HG03460 (cell line): ENCODE results near the gene TLE7.
A peak's percentile ranks its signal among the peaks of the same experiment; 100 is the strongest.

Experiments
- ATAC-seq: cut with Tn5 transposase; IDR thresholded peaks from one replicate; pipeline ENCODE4 v1.9.1; 2021; ENCODE audit not compliant: unreplicated experiment

Gene TLE7

DNA sequence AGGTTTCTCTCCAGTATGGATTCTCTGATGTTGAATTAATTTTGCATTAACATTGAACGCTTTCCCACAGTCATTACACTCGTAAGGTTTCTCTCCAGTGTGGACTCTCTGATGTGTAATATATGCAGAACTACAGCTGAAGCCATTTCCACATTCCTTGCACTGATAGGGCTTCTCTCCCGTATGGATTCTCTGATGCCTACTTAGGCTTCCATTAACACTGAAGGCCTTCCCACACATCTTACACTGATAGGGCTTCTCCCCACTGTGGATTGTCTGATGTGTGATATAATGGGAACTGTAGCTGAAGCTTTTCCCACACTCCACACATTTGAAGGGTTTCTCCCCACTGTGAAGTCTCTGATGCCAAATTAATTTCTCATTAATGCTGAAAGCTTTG, 7.2 kb upstream of the TLE7 start:
- ATAC-seq: no peak

DNA sequence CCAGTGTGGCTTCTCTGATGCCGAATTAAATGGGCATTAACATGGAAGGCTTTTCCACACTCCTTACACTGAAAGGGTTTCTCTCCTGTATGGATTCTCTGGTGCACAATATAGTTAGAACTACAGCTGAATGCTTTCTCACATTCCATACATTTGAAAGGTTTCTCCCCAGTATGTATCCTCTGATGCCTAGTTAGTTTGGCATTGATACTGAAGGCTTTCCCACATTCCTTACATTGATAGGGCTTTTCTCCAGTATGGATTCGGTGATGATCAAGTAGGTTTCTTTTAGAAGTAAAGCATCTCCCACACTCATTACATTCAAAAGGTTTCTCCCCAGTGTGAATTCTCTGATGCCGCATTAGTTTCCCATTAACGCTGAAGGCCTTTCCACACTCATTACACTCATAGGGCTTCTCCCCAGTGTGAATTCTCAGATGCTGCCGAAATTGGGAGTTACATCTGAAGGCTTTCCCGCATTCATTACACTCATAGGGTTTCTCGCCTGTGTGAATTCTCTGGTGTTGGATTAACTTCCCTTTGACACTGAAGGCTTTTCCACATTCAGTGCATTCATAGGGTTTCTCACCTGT, 6.5 kb upstream of the TLE7 start:
- no peak for ATAC-seq

DNA sequence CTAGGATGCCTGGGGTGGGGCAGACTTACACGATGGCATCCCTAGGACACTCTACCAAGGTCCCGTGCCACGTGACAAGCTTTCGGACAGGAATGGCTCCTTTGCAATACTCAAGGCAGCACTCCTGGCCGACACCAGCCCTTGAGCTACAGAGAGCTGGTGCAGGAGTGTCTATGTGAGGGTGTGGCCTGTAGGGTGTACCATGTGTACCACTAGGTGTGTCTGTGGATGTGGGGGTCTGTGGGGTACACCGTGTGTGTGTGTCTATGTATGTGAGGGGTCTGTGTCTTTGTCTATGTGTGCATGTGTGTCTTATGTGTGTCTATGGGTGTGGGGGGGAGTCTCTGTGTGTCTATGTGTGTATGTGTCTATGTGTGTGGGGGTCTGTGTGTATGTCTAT, 1.9 kb upstream of the TLE7 start:
- ATAC-seq: no peak

DNA sequence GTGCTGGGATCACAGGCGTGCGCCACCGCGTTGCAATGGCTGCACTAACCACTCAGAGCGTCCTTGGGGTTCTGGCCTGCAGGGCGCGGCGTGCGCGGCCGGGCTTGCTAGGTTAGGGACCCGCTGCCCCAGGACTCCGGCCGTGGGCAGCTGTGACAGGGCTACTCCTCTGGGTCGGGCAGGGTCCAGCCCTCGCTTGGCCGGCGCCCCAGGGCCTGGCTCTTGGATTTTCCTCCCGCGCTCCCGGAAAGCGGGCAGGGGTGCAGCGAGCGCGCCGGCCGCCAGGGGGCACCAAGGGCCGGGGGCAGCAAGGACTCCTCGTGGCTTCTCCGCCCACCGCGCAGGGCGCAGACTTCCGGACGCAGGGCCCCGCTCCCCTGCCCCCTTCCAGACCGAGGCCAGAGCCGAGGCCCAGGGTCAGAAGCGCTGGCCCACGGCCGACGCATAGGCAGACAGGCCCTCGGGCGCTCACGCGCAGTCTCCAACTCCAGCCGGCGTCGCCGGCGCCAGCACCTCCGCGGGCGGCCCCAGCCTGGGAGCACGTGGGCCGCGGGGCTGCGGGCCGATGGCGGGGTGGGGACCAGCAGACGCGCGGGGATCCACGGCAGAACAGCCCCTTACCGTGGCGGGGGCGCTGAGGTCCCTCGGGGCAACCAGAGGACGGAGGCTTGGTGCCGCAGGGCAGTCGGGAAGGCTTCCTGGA, 355 bp downstream of the TLE7 start:
- no peak for ATAC-seq

DNA sequence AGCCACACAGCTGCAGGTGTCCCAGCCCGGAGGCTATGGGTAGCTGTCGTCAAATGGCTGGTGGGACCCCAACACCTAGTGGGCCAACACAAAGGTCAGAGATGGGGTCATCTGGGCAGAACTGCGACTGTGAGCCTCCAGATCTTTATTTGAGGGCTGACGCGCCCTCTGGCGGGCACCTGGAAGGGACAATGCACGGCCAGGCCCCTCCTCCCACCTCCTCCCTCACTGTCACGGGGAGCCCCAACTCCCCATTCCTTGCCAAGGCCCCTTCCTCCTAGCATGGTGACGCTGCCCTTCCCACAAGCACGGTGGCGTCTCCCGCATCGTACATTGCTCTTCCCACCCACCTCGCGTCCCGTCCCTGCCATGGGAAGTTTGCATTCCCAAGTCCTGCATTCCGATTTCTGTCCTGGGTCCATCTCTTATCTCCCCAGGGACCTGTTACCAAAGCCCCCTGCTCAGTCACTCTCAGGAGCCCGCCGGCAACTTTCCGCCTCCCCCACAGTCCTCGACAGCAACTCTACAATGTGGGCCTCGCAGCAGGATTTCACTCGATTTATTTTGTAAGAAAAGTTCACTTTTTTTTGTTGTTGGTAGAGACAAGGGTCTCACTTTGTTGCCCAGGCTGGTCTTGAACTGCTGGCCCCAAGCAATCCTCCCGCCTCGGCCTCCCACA, 1.0 kb downstream of the TLE7 start:
- ATAC-seq: no peak

DNA sequence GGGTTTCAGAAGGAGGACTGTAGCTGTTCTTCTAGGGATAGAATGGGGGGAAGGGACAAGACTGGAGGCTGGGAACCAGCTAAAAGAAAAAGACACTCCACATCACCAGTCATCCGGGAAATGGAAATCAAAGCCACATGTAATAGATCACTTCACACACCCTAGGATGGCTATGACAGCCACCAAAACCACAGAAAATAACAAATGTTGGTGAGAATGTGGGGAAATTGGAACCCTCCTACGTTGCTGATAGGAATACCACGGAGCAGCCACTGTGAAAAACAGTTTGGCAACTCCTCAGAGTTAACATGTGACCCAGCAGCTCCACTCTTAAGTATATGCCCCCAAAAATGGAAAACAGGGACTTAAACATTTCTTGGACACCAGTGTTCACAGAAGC, 2.3 kb downstream of the TLE7 start:
- no peak for ATAC-seq

DNA sequence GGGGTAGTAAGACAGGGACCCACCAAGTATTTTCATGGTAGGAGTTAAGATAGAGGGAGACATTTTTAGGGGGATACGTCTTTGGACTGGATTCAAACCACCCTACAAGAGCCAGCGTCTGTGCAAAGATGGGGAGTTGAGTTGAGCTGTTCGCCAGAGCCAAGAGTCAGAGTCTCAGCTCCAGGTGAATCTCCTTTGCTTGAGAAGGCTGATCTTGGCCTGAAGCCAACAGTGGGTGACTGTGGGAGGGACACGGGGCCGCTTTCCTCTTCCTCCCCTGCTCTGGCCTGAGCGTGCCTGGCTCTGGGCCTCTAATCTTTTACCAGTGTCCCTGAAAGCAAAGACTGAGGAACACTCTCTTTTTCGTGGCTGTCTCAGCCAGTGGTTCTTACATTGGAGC, 5.4 kb downstream of the TLE7 start:
- no peak for ATAC-seq

DNA sequence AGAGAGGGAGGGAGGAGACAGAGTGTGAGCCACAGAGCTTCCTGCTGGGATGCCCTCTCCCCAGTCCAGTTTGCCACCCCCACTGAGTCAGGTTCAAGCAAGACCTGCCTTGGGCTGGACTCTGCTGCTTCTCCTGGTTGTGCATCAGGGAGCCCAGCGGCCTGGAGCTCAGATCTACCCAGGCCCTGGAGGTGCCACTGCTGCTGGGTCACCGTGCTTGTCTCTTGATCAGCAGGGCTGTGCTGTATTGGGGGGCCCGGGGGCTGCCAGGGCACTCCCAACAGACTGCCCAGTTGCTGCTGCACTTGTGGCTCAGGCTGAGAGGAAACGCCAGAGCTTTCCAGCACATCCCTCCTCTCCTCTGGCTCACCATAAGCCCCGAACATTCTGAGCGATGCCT, 8.9 kb downstream of the TLE7 start:
- no peak for ATAC-seq

DNA sequence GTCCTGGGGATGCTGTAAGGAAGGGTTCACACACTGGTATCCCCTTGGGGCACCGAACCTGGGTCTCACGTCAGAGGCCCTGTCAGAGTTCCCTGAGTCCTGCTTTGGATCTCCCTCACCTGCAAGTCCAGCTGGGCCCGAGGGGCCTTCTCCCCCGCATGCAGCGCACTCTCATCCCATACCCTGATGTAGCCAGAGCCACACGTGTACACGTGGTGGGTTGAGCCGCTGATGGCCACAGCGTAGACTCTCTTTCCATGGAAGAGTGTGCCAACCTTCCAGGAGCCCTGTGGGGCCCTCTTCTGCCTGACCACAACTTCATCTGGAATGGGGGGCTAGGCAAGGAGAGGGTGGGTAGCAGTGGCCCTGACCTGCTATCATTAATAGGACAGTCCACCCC, 9.9 kb downstream of the TLE7 start:
- no peak for ATAC-seq

DNA sequence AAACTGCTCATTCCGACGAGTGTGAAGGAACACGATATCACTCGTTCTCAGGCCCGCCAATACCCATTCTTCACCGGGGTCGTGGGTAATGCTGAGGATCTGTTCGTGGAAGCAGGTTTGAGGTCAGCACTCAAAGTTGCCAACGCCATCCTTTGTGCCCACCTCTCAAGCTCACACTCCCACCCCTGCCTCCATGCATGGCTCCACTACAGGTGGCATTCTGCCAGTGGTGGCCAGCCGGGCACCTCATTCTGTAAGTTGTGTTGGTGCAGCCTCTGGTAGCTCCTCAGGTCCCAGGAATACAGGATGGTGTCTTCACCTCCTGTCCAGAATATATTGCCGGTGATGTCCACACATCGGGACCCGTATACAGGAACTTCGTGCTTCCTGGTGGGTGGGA, 10.7 kb downstream of the TLE7 start:
- ATAC-seq: no peak

DNA sequence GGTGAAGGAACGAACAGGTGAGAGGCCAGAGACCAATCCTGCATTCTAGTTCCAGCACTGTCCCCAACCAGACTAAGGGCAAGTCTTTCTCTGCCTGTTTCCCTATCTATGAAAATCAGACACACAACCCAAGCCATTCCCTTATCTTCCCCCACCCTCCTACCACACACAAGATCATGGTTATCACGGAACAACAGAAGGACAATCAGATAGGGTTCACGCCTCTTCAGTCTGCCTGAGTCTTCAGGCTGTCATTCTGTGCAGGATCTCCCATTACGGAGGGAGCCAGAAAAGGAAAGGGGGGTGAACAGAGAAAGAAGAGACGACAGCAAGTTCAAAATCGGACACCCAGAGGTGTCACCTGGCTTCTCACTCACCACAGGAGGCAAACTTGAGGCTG, 11.1 kb downstream of the TLE7 start:
- no peak for ATAC-seq

DNA sequence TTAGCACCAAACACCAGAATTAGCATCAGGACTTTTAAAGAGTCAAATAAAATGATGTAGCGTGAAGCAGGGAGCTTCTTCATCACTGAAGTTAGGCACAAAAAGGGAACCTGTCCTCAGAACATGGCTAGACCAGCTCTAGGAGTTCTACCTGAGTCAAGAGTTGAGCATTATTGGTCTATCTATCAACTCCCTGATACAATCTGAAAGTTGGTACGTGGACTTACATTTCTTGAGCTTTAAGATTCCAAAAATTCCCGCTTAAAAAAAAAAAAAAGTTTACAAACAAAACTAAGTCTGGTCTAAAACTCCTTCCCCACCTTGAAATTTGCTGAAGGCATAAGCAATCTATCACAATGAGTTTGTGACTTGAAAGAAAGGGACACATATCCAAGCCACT, 12.3 kb downstream of the TLE7 start:
- ATAC-seq: no peak

DNA sequence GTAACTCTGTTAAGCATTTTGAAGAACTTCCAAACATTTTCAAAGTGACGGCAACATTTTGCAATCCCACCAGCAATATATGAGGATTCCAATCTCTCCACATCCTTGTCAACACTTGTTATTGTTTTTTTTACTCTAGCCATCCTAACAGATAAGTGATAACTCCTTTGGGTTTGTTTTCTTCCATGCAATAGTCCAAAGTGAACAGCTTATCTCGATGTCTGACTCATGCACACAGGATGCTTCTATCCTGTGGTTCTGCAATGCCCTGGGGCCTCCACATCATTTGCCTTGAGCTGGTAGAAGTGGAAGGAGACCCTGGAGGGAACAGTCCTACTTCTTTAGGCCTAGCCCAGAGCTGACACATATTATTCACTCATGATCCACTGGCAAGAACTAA, 13.0 kb downstream of the TLE7 start:
- ATAC-seq: no peak

DNA sequence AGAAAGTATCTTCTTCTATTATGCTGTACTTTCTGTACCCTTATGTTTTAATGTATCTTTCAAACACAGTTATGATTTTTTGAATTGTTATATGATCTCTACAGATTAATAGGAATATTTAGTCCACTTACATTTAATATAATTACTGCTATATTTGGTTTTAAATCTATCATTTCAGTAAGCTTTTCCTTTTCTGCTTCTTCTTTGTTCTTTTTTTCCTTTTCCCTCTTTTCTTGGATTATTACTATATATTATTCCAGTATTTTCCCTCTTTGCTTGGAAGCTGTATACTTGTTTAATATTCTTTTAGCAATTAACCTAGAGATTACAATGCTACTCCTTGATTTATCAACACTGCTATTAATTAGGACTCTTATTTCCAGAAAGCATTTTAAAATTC, 13.5 kb downstream of the TLE7 start:
- no peak for ATAC-seq

DNA sequence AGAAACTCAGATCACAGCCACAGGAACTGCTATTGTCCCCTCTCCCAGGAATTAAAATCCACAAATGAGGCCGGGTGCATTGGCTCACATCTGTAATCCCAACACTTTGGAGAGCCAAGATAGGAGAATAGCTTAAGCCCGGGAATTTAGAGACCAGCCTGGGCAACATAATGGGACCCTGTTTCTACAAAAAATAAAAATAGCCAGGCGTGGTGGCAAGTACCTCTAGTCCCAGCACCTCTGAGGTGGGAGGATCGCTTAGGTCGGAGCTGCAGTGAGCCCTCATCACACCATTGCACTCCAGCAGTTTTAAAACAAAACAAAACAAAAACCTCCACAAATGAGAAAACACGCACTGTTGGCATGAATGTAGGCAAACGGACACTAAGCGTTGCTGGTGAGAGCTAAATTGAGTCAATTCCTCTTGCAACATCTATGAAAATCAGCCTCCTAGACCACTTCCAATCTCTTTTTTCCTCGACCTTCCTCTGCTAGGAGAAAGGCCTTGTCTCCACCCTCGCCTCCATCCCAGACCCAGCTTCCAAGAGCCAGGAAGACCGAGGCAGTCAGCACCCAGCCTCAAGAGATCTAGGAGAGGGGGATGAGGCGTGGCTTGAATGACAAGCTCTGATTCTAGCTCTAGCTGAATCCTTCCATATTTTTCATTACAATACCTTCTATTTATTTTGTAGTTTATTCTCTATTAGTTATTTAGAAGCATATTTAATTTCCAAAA, 14.8 kb downstream of the TLE7 start:
- ATAC-seq: no peak

DNA sequence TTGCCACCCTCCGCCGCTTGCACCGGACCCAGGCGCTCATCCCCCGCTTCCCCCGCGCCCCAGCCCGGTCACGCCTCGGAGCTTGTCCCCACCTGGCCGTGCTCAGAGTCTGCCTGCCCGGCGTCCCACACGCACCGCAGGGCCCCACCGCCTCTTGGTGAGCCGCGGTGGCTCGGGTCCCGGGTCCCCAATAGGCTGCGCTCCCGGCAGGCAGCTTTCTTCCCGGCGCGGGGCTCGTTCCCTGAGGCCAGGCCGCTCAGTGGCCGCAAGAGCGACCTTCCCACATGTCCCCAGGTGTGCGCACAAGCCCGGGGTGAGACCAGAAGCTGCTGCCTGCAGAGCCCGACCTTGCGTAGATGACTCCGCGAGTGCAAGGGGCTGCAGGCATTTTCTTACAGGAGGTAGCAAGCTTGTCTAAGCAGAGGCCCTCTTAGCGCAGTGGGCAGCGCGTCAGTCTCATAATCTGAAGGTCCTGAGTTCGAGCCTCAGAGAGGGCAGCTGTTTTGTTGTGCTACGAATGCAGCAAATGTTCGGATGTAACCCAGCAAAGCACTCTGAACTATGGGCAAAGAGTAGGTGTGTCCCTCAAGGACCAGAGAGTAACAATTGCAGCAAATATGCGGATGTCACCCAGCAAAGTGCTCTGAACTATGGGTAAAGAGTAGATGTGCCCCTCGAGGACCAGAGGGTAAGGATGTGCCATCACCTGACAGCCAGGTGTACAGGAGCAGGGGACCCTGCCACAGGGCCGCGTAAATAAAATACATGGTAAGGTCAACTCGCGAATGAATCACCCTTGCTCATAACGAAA, 15.6 kb downstream of the TLE7 start:
- ATAC-seq: peak; percentile 53

DNA sequence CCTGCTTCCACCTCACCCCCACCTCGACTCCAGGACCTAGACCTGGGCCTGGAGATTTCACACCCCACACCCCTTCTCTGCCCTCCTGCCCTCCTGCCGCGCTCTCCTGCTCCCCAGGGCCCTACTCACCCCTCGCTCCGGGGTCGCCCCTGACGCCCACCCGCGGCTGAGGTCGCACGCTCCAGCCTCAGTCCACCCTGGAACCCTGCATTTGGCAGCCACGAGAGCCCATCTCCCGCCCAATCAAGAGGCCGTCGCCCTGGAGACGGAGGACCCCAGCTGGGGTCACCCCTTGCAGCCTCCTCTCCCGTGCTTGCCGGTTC, 16.1 kb downstream of the TLE7 start:
- no peak for ATAC-seq

DNA sequence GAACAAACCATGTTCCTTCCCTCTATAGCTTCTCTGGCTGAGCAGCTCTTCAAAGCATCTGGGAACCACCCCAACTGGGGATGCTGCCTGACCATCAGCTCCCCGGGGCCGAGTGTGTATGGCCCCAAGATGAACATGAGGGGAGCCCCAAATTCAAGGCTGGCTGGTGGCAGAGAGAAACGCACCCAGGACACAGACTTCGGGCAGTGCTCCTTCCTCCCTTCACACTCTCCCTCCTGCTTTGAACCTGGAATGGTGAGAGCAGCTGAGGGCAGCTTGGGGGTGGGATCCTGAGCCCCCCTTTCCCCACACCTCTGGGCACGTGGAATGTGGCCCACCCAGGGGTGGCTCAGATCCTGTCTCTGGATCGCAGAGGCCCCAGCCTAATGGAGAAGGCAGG, 17.2 kb downstream of the TLE7 start:
- ATAC-seq: no peak

DNA sequence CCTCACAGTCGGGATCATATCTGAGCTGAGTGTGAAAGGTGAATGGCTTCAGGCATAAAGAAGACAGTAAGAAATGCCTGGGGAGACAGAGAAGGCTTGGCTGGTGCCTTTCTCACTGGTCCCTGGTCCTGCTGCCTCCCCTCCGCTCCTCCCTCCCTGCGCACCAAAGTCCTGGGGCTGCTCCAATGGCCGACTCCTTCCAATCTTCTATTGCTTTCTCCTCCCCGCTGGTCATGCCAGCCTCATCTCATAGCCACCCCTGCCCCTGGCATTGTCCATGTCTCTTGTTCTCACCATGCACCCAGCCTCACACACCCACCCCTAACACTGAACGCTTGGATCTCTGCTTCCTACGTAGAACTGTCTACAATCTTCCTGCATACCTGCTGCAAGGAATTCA, 18.0 kb downstream of the TLE7 start:
- no peak for ATAC-seq

DNA sequence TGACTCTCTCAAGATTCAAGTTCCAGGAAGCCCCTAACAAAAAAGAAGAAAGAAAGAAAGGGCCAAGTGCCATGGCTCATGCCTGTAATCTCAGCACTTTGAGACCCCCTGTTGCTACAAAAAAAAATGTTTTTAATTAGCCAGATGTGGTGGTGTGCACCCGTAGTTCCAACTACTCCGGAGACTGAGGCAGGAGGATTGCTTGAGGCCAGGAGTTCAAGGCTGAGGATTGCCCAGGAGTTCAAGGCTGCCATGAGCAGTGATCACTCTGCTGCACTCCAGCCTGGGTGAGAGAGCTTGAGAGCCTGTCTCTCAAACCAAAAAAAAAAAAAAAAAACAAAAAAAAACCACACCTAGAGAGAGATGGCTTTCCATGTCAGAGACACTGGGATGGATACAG, 18.8 kb downstream of the TLE7 start:
- no peak for ATAC-seq

DNA sequence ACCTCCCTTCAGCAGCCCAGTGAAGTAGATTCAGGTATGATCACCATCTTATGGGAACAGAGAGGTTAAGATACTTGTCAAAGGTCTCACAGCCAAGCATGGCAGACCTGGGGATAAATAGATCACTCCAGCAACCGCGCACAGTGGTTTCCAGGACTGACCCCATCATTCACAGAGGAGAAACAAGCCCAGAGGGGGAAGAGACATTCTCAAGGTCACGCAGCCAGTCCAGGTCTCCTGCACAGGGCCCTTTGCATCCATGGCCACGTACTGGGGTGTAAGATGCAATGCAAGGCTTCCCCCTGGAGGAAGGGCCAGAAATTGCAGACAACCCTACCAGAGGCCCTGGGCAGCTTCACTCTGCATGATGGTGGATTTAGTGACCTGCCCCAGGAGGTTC, 19.9 kb downstream of the TLE7 start:
- ATAC-seq: no peak
